H1 (cell line): ENCODE results near the gene NR3C1. TPM values are rescaled to one million over a fixed set of nuclear protein-coding genes. Genes with fewer than 3 reads are reported as not detected.

Experiments
- CHD2 ChIP-seq: IDR thresholded peaks from 2 replicates; pipeline ENCODE4 v1.6.1; 2012; ENCODE audit warnings: low read length, improper control_type of control experiment
- KDM4A ChIP-seq: IDR thresholded peaks from one replicate; pipeline ENCODE4 v1.7.1; 2012; ENCODE audit warnings: low read depth, mild to moderate bottlenecking, moderate library complexity, low read length, inconsistent platforms; ENCODE audit not compliant: severe bottlenecking
- polyA plus RNA-seq, 7 experiments: library from polyadenylated mRNA; depleted of rRNA in 3 of 7; stranded (reverse) in 5 of 7; unstranded in 2 of 7; fragments of >200 nt in 5 of 7; fragments of 200-250 nt in 2 of 7; gene quantifications; 1 replicate in 5 of 7; 2 replicates in 1 of 7; 4 replicates in 1 of 7; pipeline versions ENCODE4 v1.2.1 to v1.2.3, GENCODE V29; 2011 to 2013; ENCODE audit warnings: missing spikeins in 2 of 7, mixed read lengths in 2 of 7
- total RNA-seq: library from RNA; stranded (reverse); fragmentation: NEBNext Ultra II Directional; extraction: Animal tissue kit (Norgen Biotek cat#: 25700); gene quantifications from 2 replicates; pipeline ENCODE4 v1.2.1, GENCODE V29; 2021
- TF ChIP-seq, protein P1 (sequence below): fragments of 300-600 bp; sonication (generic); IDR thresholded peaks from 2 replicates; pipeline ENCODE4 v1.7.1; 2012; ENCODE audit warnings: low read length, moderate library complexity, mild to moderate bottlenecking, inconsistent platforms; ENCODE audit not compliant: insufficient replicate concordance

NR3C1 gene
- total and polyA plus RNA-seq, 2 of the 8 experiments (the other 6 are each of a cell fraction or from before 2014, with no cell fraction given): 1.7 to 5.4 TPM

DNA sequence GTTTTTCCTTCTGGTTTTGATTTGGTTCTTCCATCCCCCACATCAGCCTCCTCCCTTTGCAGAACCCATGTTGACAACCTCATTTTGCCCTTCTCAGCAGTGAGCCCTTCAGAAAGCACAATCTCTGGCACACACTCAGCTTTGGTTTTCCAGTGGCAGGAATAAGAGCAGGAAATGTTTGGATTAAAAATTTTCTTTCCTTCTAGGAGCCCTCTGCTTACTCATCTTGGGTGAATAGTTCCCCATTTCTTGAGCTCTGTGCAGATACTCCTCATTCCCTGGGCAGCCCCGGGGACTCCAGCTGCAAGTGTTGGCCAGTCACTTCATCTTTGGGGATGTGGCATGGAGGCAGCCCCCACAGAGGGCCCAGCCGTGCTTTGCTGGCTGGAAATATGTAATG lies 170.5 kb downstream of the NR3C1 start (continued):
- TF ChIP-seq, protein P1, sequence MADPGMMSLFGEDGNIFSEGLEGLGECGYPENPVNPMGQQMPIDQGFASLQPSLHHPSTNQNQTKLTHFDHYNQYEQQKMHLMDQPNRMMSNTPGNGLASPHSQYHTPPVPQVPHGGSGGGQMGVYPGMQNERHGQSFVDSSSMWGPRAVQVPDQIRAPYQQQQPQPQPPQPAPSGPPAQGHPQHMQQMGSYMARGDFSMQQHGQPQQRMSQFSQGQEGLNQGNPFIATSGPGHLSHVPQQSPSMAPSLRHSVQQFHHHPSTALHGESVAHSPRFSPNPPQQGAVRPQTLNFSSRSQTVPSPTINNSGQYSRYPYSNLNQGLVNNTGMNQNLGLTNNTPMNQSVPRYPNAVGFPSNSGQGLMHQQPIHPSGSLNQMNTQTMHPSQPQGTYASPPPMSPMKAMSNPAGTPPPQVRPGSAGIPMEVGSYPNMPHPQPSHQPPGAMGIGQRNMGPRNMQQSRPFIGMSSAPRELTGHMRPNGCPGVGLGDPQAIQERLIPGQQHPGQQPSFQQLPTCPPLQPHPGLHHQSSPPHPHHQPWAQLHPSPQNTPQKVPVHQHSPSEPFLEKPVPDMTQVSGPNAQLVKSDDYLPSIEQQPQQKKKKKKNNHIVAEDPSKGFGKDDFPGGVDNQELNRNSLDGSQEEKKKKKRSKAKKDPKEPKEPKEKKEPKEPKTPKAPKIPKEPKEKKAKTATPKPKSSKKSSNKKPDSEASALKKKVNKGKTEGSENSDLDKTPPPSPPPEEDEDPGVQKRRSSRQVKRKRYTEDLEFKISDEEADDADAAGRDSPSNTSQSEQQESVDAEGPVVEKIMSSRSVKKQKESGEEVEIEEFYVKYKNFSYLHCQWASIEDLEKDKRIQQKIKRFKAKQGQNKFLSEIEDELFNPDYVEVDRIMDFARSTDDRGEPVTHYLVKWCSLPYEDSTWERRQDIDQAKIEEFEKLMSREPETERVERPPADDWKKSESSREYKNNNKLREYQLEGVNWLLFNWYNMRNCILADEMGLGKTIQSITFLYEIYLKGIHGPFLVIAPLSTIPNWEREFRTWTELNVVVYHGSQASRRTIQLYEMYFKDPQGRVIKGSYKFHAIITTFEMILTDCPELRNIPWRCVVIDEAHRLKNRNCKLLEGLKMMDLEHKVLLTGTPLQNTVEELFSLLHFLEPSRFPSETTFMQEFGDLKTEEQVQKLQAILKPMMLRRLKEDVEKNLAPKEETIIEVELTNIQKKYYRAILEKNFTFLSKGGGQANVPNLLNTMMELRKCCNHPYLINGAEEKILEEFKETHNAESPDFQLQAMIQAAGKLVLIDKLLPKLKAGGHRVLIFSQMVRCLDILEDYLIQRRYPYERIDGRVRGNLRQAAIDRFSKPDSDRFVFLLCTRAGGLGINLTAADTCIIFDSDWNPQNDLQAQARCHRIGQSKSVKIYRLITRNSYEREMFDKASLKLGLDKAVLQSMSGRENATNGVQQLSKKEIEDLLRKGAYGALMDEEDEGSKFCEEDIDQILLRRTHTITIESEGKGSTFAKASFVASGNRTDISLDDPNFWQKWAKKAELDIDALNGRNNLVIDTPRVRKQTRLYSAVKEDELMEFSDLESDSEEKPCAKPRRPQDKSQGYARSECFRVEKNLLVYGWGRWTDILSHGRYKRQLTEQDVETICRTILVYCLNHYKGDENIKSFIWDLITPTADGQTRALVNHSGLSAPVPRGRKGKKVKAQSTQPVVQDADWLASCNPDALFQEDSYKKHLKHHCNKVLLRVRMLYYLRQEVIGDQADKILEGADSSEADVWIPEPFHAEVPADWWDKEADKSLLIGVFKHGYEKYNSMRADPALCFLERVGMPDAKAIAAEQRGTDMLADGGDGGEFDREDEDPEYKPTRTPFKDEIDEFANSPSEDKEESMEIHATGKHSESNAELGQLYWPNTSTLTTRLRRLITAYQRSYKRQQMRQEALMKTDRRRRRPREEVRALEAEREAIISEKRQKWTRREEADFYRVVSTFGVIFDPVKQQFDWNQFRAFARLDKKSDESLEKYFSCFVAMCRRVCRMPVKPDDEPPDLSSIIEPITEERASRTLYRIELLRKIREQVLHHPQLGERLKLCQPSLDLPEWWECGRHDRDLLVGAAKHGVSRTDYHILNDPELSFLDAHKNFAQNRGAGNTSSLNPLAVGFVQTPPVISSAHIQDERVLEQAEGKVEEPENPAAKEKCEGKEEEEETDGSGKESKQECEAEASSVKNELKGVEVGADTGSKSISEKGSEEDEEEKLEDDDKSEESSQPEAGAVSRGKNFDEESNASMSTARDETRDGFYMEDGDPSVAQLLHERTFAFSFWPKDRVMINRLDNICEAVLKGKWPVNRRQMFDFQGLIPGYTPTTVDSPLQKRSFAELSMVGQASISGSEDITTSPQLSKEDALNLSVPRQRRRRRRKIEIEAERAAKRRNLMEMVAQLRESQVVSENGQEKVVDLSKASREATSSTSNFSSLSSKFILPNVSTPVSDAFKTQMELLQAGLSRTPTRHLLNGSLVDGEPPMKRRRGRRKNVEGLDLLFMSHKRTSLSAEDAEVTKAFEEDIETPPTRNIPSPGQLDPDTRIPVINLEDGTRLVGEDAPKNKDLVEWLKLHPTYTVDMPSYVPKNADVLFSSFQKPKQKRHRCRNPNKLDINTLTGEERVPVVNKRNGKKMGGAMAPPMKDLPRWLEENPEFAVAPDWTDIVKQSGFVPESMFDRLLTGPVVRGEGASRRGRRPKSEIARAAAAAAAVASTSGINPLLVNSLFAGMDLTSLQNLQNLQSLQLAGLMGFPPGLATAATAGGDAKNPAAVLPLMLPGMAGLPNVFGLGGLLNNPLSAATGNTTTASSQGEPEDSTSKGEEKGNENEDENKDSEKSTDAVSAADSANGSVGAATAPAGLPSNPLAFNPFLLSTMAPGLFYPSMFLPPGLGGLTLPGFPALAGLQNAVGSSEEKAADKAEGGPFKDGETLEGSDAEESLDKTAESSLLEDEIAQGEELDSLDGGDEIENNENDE: no peak
- TF ChIP-seq KDM4A (no peak), CHD2 (no peak)
